IMR-90 (cell line): ENCODE measurements around the gene NEDD4L. TPM values are rescaled to one million over a fixed set of nuclear protein-coding genes. Genes with fewer than 3 reads are reported as not detected.

ENCODE experiments used
- ATAC-seq: fragments of 200-7000 bp; cut with Tn5 transposase; 2 replicates; pipeline ENCODE4 v1.9.1; 2020; ENCODE audit warnings: low read depth, mild to moderate bottlenecking, moderate library complexity
- BruUV-seq: library from RNA; stranded (reverse); fragments of 400-500 nt; replicated peaks from 2 replicates; lab custom pipeline; 2021; lab: Mats Ljungman, UMichigan
- CTCF ChIA-PET: fragments of 300-600 bp; formaldehyde crosslinking; extraction: SDS; loops from one replicate; lab custom pipeline; 2021; ENCODE audit warnings: antibody characterized with exemption; lab: Yijun Ruan, JAX
- POLR2A ChIA-PET: fragments of 300-600 bp; sonication (Branson Sonifier 250); formaldehyde crosslinking; loops from one replicate; lab custom pipeline; 2022; ENCODE audit warnings: antibody characterized with exemption; ENCODE audit not compliant: unreplicated experiment; lab: Charles Lee
- DNase-seq: peaks from one replicate; pipeline ENCODE4 v3.0.0; 2013
- H2AFZ ChIP-seq: replicated peaks from 2 replicates; pipeline ENCODE3; 2013; ENCODE audit warnings: low read length, mild to moderate bottlenecking; ENCODE audit not compliant: poor library complexity
- H2AK5ac ChIP-seq: 2 replicates; pipeline ENCODE4 v1.6.1; 2013; ENCODE audit warnings: low read depth, low read length, inconsistent platforms
- H2AK9ac ChIP-seq: replicated peaks from 2 replicates; pipeline ENCODE3; 2013; ENCODE audit warnings: mild to moderate bottlenecking, low read depth, low read length, moderate library complexity; ENCODE audit not compliant: poor library complexity
- H2BK120ac ChIP-seq: 2 replicates; pipeline ENCODE4 v1.6.1; 2013; ENCODE audit warnings: low read depth, low read length, inconsistent platforms
- H2BK15ac ChIP-seq: 3 replicates; pipeline ENCODE4 v1.6.1; 2013; ENCODE audit warnings: low read depth, low read length, inconsistent platforms
- H2BK20ac ChIP-seq: 2 replicates; pipeline ENCODE4 v1.6.1; 2013; ENCODE audit warnings: low read depth, mild to moderate bottlenecking, inconsistent platforms, low read length, moderate library complexity
- H2BK5ac ChIP-seq: 2 replicates; pipeline ENCODE4 v1.6.1; 2013; ENCODE audit warnings: mild to moderate bottlenecking, low read depth, low read length, inconsistent platforms; ENCODE audit not compliant: poor library complexity, severe bottlenecking
- H3K14ac ChIP-seq: replicated peaks from 2 replicates; pipeline ENCODE4 v1.6.1; 2013; ENCODE audit warnings: low read depth, low read length, inconsistent platforms
- H3K18ac ChIP-seq: 2 replicates; pipeline ENCODE4 v1.6.1; 2013; ENCODE audit warnings: low read depth, low read length, control low read depth
- H3K23ac ChIP-seq: 2 replicates; pipeline ENCODE4 v1.6.1; 2013; ENCODE audit warnings: low read depth, low read length, inconsistent platforms
- H3K27ac ChIP-seq: 2 replicates; pipeline ENCODE4 v1.5.1; 2013; ENCODE audit warnings: mild to moderate bottlenecking, control low read depth, low read length; ENCODE audit not compliant: insufficient read depth
- H3K27me3 ChIP-seq: 2 replicates; pipeline ENCODE4 v1.6.1; 2013; ENCODE audit warnings: low read length; ENCODE audit not compliant: control insufficient read depth, insufficient read depth
- H3K36me3 ChIP-seq: 2 replicates; pipeline ENCODE4 v1.6.1; 2013; ENCODE audit warnings: low read length, mixed read lengths; ENCODE audit not compliant: control insufficient read depth, insufficient read depth
- H3K4ac ChIP-seq: 2 replicates; pipeline ENCODE4 v1.6.1; 2013; ENCODE audit warnings: low read depth, low read length, inconsistent platforms
- H3K4me1 ChIP-seq: 2 replicates; pipeline ENCODE4 v1.6.1; 2013; ENCODE audit warnings: low read length, mixed read lengths; ENCODE audit not compliant: control insufficient read depth, insufficient read depth
- H3K4me2 ChIP-seq: 2 replicates; pipeline ENCODE4 v1.6.1; 2013; ENCODE audit warnings: low read depth, mild to moderate bottlenecking, control low read depth, low read length, moderate library complexity
- H3K4me3 ChIP-seq: 2 replicates; pipeline ENCODE4 v1.5.1; 2013; ENCODE audit warnings: low read depth, mild to moderate bottlenecking, control low read depth, low read length, moderate library complexity; ENCODE audit not compliant: insufficient read depth
- H3K56ac ChIP-seq: 2 replicates; pipeline ENCODE4 v1.6.1; 2013; ENCODE audit warnings: low read length, inconsistent platforms; ENCODE audit not compliant: insufficient read depth; ENCODE audit errors: extremely low read depth
- H3K79me1 ChIP-seq, 2 experiments: 2 replicates each; pipeline ENCODE4 v1.6.1; 2013; ENCODE audit warnings: low read length in 2 of 2, inconsistent platforms in 1 of 2, low read depth in 1 of 2
- H3K9ac ChIP-seq: 2 replicates; pipeline ENCODE4 v1.6.1; 2013; ENCODE audit warnings: low read depth, low read length, control low read depth
- H3K9me1 ChIP-seq: 2 replicates; pipeline ENCODE4 v1.6.1; 2013; ENCODE audit warnings: low read length, inconsistent platforms; ENCODE audit not compliant: insufficient read depth
- H3K9me3 ChIP-seq: 2 replicates; pipeline ENCODE4 v1.6.1; 2013; ENCODE audit warnings: low read length; ENCODE audit not compliant: control insufficient read depth, insufficient read depth
- H4K20me1 ChIP-seq: 2 replicates; pipeline ENCODE4 v1.6.1; 2013; ENCODE audit warnings: low read length, inconsistent platforms; ENCODE audit not compliant: insufficient read depth
- H4K5ac ChIP-seq: 2 replicates; pipeline ENCODE4 v1.6.1; 2013; ENCODE audit warnings: mild to moderate bottlenecking, low read depth, low read length, control low read depth
- H4K8ac ChIP-seq, 2 experiments: 2 replicates each; pipeline ENCODE4 v1.6.1; 2013; ENCODE audit warnings: low read depth in 2 of 2, low read length in 2 of 2, control low read depth in 1 of 2, inconsistent platforms in 1 of 2
- H4K91ac ChIP-seq: 2 replicates; pipeline ENCODE4 v1.6.1; 2013; ENCODE audit warnings: low read depth, low read length, inconsistent platforms; ENCODE audit not compliant: insufficient read depth
- BHLHE40 ChIP-seq: fragments of 150-350 bp; IDR thresholded peaks from 2 replicates; pipeline ENCODE4 v1.6.1; 2016; ENCODE audit warnings: mild to moderate bottlenecking, low read depth, low read length
- CEBPB ChIP-seq: IDR thresholded peaks from 2 replicates; pipeline ENCODE4 v1.6.1; 2012; ENCODE audit warnings: low read depth, low read length, improper control_type of control experiment
- CTCF ChIP-seq: conservative IDR thresholded peaks from 2 replicates; pipeline ENCODE4 v1.5.1; 2012; ENCODE audit warnings: mild to moderate bottlenecking, low read depth, low read length, improper control_type of control experiment
- FOS ChIP-seq: fragments of 150-350 bp; IDR thresholded peaks from 2 replicates; pipeline ENCODE4 v1.6.1; 2016; ENCODE audit warnings: low read depth, low read length
- MAFK ChIP-seq: IDR thresholded peaks from 2 replicates; pipeline ENCODE4 v1.6.1; 2012; ENCODE audit warnings: low read depth, low read length, improper control_type of control experiment
- MAZ ChIP-seq: IDR thresholded peaks from 2 replicates; pipeline ENCODE4 v1.6.1; 2012; ENCODE audit warnings: low read depth, mild to moderate bottlenecking, low read length, improper control_type of control experiment, moderate library complexity, borderline replicate concordance
- NFE2L2 ChIP-seq: fragments of 150-350 bp; IDR thresholded peaks from 2 replicates; pipeline ENCODE4 v1.6.1; 2016; ENCODE audit warnings: low read depth, mild to moderate bottlenecking, low read length
- POLR2A ChIP-seq: IDR thresholded peaks from 2 replicates; pipeline ENCODE4 v1.6.1; 2012; ENCODE audit warnings: mild to moderate bottlenecking, low read depth, low read length
- RAD21 ChIP-seq: IDR thresholded peaks from 2 replicates; pipeline ENCODE4 v1.6.1; 2012; ENCODE audit warnings: low read length, improper control_type of control experiment
- RCOR1 ChIP-seq: IDR thresholded peaks from 2 replicates; pipeline ENCODE4 v1.6.1; 2012; ENCODE audit warnings: mild to moderate bottlenecking, low read length, improper control_type of control experiment; ENCODE audit not compliant: insufficient replicate concordance
- SMC3 ChIP-seq: fragments of 150-350 bp; IDR thresholded peaks from 2 replicates; pipeline ENCODE4 v1.6.1; 2016; ENCODE audit warnings: low read depth, mild to moderate bottlenecking, antibody characterized with exemption, low read length, moderate library complexity
- USF2 ChIP-seq: fragments of 150-350 bp; IDR thresholded peaks from 2 replicates; pipeline ENCODE4 v1.6.1; 2017; ENCODE audit warnings: mild to moderate bottlenecking, antibody characterized with exemption, low read length, low read depth
- WGBS, 2 experiments: methylation state at CpG; one replicate each; pipeline versions ENCODE4 v1.1.5 to v1.1.7; 2013; ENCODE audit warnings: missing lambda C conversion rate in 2 of 2; ENCODE audit not compliant: insufficient read length in 1 of 2; ENCODE audit errors: extremely low coverage in 2 of 2; 5-methylcytosine and 5-hydroxymethylcytosine counted together
- dilution Hi-C: fragments of 300-500 bp; cut with HindIII; formaldehyde crosslinking; loops from one replicate; pipeline ENCODE4 v1.14.3; 2018; ENCODE audit warnings: low sequenced_read_pairs; ENCODE audit not compliant: unreplicated experiment
- in situ Hi-C: fragments of 300-500 bp; cut with MboI; formaldehyde crosslinking; loops from 3 replicates; pipeline ENCODE4 v1.14.3; 2019; ENCODE audit warnings: low sequenced_read_pairs, inconsistent platforms, mixed read lengths
- intact Hi-C: fragments of 100-400 bp; cut with micrococcal nuclease; formaldehyde crosslinking; loops from 2 replicates; pipeline ENCODE4 v1.10.0; 2022
- polyA plus RNA-seq, 3 experiments: library from polyadenylated mRNA; depleted of rRNA; stranded (reverse); fragments of >200 nt; gene quantifications; 2 replicates each; pipeline ENCODE4 v1.2.3, GENCODE V29; 2012; ENCODE audit warnings: low replicate concordance in 1 of 3
- total RNA-seq: library from RNA; depleted of rRNA; stranded (reverse); fragments of >200 nt; gene quantifications from 2 replicates; pipeline ENCODE4 v1.2.3, GENCODE V29; 2012
- TF ChIP-seq, protein P1 (sequence below): fragments of 150-350 bp; IDR thresholded peaks from 2 replicates; pipeline ENCODE4 v1.6.1; 2016; ENCODE audit warnings: low read depth, mild to moderate bottlenecking, low read length, moderate library complexity, borderline replicate concordance

The NEDD4L gene
- total and polyA plus RNA-seq, 2 of the 4 experiments (the other 2 are of a cell fraction) = 10.0 to 10.9 TPM

GRCh38 chr18:58286632-58287352 lies 242.8 kb downstream of the NEDD4L start:
- Histone ChIP-seq H3K9ac (no peak overlapping the region), H3K56ac (no peak overlapping the region), H3K4me3 (no peak overlapping the region), H2BK120ac (no peak overlapping the region), H3K9me1 (peaks cover 6% of the 10 kb centered on the region; the same call in 1 of the 2 replicates), H3K27ac (no peak overlapping the region), H3K23ac (no peak overlapping the region), H2AFZ (no peak overlapping the region), H2BK5ac (no peak overlapping the region), H3K4me2 (no peak overlapping the region), H3K27me3 (peaks cover 4% of the 10 kb centered on the region; the same call in 1 of the 2 replicates), H2BK15ac (no peak overlapping the region), H3K36me3 (no peaks in the 10 kb centered on the region), H3K9me3 (no peaks in the 10 kb centered on the region), H4K91ac (no peak overlapping the region), H4K5ac (no peak overlapping the region), H4K20me1 (no peaks in the 10 kb centered on the region), H4K8ac (no peak overlapping the region), H3K14ac (no peak overlapping the region), H2BK20ac (no peak overlapping the region), H3K18ac (no peak overlapping the region), H2AK9ac (no peak overlapping the region), H3K79me1 (peaks cover 0 to 6% of the 10 kb centered on the region in 2 experiments; a peak in 2 of 4 replicates), H2AK5ac (no peak overlapping the region), H3K4ac (no peak overlapping the region), H3K4me1 (peaks cover 9% of the 10 kb centered on the region)
- in situ Hi-C loops (no loop called here), intact Hi-C loops (no loop called here), dilution Hi-C loops (no loop called here)
- no TSS peak for BruUV-seq
- DNase-seq (no peak), ATAC-seq (no peak)
- ChIA-PET CTCF (interaction anchor here (1.1 kb wide), 1 partner anchor 23 kb away, joined by 5 read pairs; no protein-coding TSS in a partner anchor), POLR2A (no interaction called here)
- WGBS, 2 experiments = no CpG with 5 or more reads among the region's 4 CpGs
- TF ChIP-seq RAD21 (no peak), CEBPB (no peak), MAZ (no peak), USF2 (no peak), SMC3 (no peak), NFE2L2 (no peak), POLR2A (no peak), BHLHE40 (no peak), FOS (no peak), RCOR1 (no peak), MAFK (no peak), CTCF (no peak)
- TF ChIP-seq, protein P1, sequence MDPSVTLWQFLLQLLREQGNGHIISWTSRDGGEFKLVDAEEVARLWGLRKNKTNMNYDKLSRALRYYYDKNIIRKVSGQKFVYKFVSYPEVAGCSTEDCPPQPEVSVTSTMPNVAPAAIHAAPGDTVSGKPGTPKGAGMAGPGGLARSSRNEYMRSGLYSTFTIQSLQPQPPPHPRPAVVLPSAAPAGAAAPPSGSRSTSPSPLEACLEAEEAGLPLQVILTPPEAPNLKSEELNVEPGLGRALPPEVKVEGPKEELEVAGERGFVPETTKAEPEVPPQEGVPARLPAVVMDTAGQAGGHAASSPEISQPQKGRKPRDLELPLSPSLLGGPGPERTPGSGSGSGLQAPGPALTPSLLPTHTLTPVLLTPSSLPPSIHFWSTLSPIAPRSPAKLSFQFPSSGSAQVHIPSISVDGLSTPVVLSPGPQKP = no peak
